Psoas muscle (tissue), 8 donors: ENCODE results near the gene ARMH3. TPM values are rescaled to one million over a fixed set of nuclear protein-coding genes. Genes with fewer than 3 reads are reported as not detected.
"Not testable (repeated sequence)": the region's sequence is repeated elsewhere in the genome, so short reads cannot be mapped to it uniquely, and the experiment has no call there.

Source experiments
- ATAC-seq, 4 donors: fragments of 200-7000 bp; cut with Tn5 transposase; one replicate each; pipeline ENCODE4 v1.9.1; 2020; ENCODE audit warnings: moderate library complexity in 3 of 4, mild to moderate bottlenecking in 2 of 4
- DNase-seq, 2 donors: peaks; one replicate each; pipeline ENCODE4 v3.0.0-alpha.2; 2020
- H3K27ac ChIP-seq: fragments of 200-600 bp; one replicate; pipeline ENCODE4 v1.8.0; 2022
- H3K27me3 ChIP-seq, 3 donors: fragments of 200-600 bp in 1 of 3; one replicate each; pipeline versions ENCODE4 v1.6.1 to v1.8.0; 2013 to 2022; ENCODE audit warnings: low read length in 2 of 3, mild to moderate bottlenecking in 2 of 3, moderate library complexity in 1 of 3; ENCODE audit not compliant: insufficient read depth in 3 of 3
- H3K36me3 ChIP-seq, 2 donors: fragments of 200-600 bp in 1 of 2; one replicate each; pipeline versions ENCODE4 v1.6.1 to v1.8.0; 2013 to 2022; ENCODE audit warnings: low read depth in 1 of 2, mild to moderate bottlenecking in 1 of 2, moderate library complexity in 1 of 2; ENCODE audit not compliant: insufficient read depth in 1 of 2
- H3K4me1 ChIP-seq: fragments of 200-600 bp; one replicate; pipeline ENCODE4 v1.8.0; 2022
- H3K4me3 ChIP-seq: fragments of 200-600 bp; one replicate; pipeline ENCODE4 v1.8.0; 2022; ENCODE audit warnings: mild to moderate bottlenecking
- H3K9me3 ChIP-seq: fragments of 200-600 bp; one replicate; pipeline ENCODE4 v1.8.0; 2022
- CTCF ChIP-seq: fragments of 200-600 bp; IDR thresholded peaks from one replicate; pipeline ENCODE4 v1.8.0; 2022; ENCODE audit warnings: antibody characterized with exemption
- WGBS, 3 donors: extraction: QIAGEN DNeasy Blood & Tissue Kit; methylation state at CpG; one replicate each; pipeline versions ENCODE4 v1.1.6 to v1.1.7; 2013; 5-methylcytosine and 5-hydroxymethylcytosine counted together
- intact Hi-C, 2 donors: fragments of 100-400 bp; cut with DNase I; formaldehyde crosslinking; loops; one replicate each; pipeline versions ENCODE4 v1.11.0 to v1.14.2; 2022
- polyA plus RNA-seq, 3 donors: library from polyadenylated mRNA; stranded (reverse); fragments of 200-250 nt; gene quantifications; one replicate each; pipeline ENCODE4 v1.2.3, GENCODE V29; 2013
- total RNA-seq, 4 donors: library from RNA; stranded (reverse); fragmentation: NEBNext Ultra II Directional in 2 of 4; extraction: Animal tissue kit (Norgen Biotek cat#: 25700) in 2 of 4; gene quantifications; one replicate each; pipeline versions ENCODE4 v1.2.1 to v1.2.4, GENCODE V29; 2021 to 2023
- donor health status: healthy with polysubstance abuse.
- donor health status: DM: no; HTN: no; CAD: no; lungs with moderate emphysema.
- donor health status: Bipolar disorder and iron deficiency.
- donor health status: healthy.
- donor health status: DM: yes; HTN: yes; CAD: no.
- donor health status: DM: no; HTN: no; CAD: no.
- donor health status: DM: no; HTN: no; CAD: no.
- donor health status: DM: yes; HTN: yes; CAD: no.

Gene ARMH3
- total and polyA plus RNA-seq, 7 donors = 14.1 to 38.7 (median 22.9) TPM

- no peaks in the 10 kb centered on the region for H3K9me3 ChIP-seq
- H3K27ac ChIP-seq = no peak overlapping the region
- no peak overlapping the region for H3K4me3 ChIP-seq
- H3K4me1 ChIP-seq = no peaks in the 10 kb centered on the region
- ATAC-seq (no peak), DNase-seq (no peak)
- H3K36me3 ChIP-seq = peaks cover 11 to 93% of the 10 kb centered on the region in 2 donors
- H3K27me3 ChIP-seq = no peaks in the 10 kb centered on the region
- WGBS, 3 donors = 64 to 67% (median 64%) methylated on average over 3 of the region's 3 CpGs
- TF ChIP-seq CTCF = no peak
- intact Hi-C loops = no loop called here
Measured at GRCh38 chr10:101986624-101986971, 69.4 kb downstream of the ARMH3 start.

GRCh38 chr10:101980677-101981076 lies 75.3 kb downstream of the ARMH3 start:
- H3K9me3 ChIP-seq, DNase-seq, H3K27ac ChIP-seq, ATAC-seq, H3K27me3 ChIP-seq, intact Hi-C loops, H3K4me3 ChIP-seq, H3K4me1 ChIP-seq: not testable (repeated sequence)
- WGBS, 3 donors = 98 to 100% (median 99%) methylated on average over 2 of the region's 2 CpGs
- H3K36me3 ChIP-seq = peaks cover 3 to 53% of the 10 kb centered on the region in 2 donors

- intact Hi-C loops = no loop called here
- H3K4me3 ChIP-seq = no peak overlapping the region
- no peaks in the 10 kb centered on the region for H3K9me3 ChIP-seq
- ATAC-seq (peak in 2 of 4 donors; percentile 62 to 67), DNase-seq (no peak)
- H3K27ac ChIP-seq = no peak overlapping the region
- WGBS, 3 donors = 69 to 78% (median 70%) methylated on average over 6 of the region's 6 CpGs
- peaks cover 3 to 47% of the 10 kb centered on the region in 2 donors for H3K36me3 ChIP-seq
- no peaks in the 10 kb centered on the region for H3K27me3 ChIP-seq
- TF ChIP-seq CTCF = no peak
- H3K4me1 ChIP-seq = peaks cover 7% of the 10 kb centered on the region
Measured at GRCh38 chr10:101974091-101974971, 81.6 kb downstream of the ARMH3 start.

- WGBS, 3 donors = 76 to 93% (median 83%) methylated on average over 9 of the region's 9 CpGs
- ATAC-seq (peak in 1 of 4 donors; percentile 31), DNase-seq (no peak)
- Histone ChIP-seq H3K36me3 (peaks cover 3 to 50% of the 10 kb centered on the region in 2 donors), H3K4me1 (peaks cover 20% of the 10 kb centered on the region), H3K9me3 (no peaks in the 10 kb centered on the region), H3K4me3 (no peak overlapping the region), H3K27me3 (no peaks in the 10 kb centered on the region), H3K27ac (no peak overlapping the region)
- intact Hi-C loops = no loop called here
- TF ChIP-seq CTCF = no peak
Measured at GRCh38 chr10:101972761-101973160, 83.2 kb downstream of the ARMH3 start.

- no peaks in the 10 kb centered on the region for H3K27me3 ChIP-seq
- peaks cover 20% of the 10 kb centered on the region for H3K4me1 ChIP-seq
- H3K4me3 ChIP-seq = no peak overlapping the region
- peaks cover 0 to 52% of the 10 kb centered on the region in 2 donors for H3K36me3 ChIP-seq
- H3K27ac ChIP-seq = no peak overlapping the region
- H3K9me3 ChIP-seq = no peaks in the 10 kb centered on the region
- intact Hi-C loops = no loop called here
- ATAC-seq (no peak), DNase-seq (no peak)
- TF ChIP-seq CTCF = no peak
- WGBS, 3 donors = 37 to 57% (median 56%) methylated on average over 4 of the region's 4 CpGs
Measured at GRCh38 chr10:101969412-101969922, 86.5 kb downstream of the ARMH3 start.
